Tibial artery (tissue), 4 donors: ENCODE measurements around the gene FBP2.
"Not testable (repeated sequence)": the region's sequence is repeated elsewhere in the genome, so short reads cannot be mapped to it uniquely, and the experiment has no call there.

Experiments
- DNase-seq, 2 donors: peaks; one replicate each; pipeline ENCODE4 v3.0.0-alpha.2; 2019
- H3K27ac ChIP-seq, 2 donors: fragments of 200-600 bp; sonication (generic) in 1 of 2; 1 replicate in 1 of 2; 2 replicates in 1 of 2; pipeline ENCODE4 v1.5.1; 2018 to 2019; ENCODE audit warnings: mild to moderate bottlenecking in 1 of 2
- H3K27me3 ChIP-seq, 2 donors: fragments of 200-600 bp; sonication (generic) in 1 of 2; one replicate each; pipeline versions ENCODE4 v1.5.1 to v1.6.0; 2016 to 2019
- H3K36me3 ChIP-seq, 3 donors: fragments of 200-600 bp; sonication (generic) in 2 of 3; one replicate each; pipeline ENCODE4 v1.5.1; 2016 to 2019; ENCODE audit warnings: mild to moderate bottlenecking in 2 of 3
- H3K4me1 ChIP-seq, 4 donors: fragments of 200-600 bp; sonication (generic) in 2 of 4; 1 replicate in 3 of 4; 2 replicates in 1 of 4; pipeline ENCODE4 v1.5.1; 2016 to 2019
- H3K4me3 ChIP-seq, 2 donors: fragments of 200-600 bp; sonication (generic) in 1 of 2; 1 replicate in 1 of 2; 2 replicates in 1 of 2; pipeline ENCODE4 v1.5.1; 2018 to 2019; ENCODE audit warnings: mild to moderate bottlenecking in 2 of 2
- H3K9me3 ChIP-seq, 3 donors: fragments of 200-600 bp; sonication (generic) in 1 of 3; one replicate each; pipeline ENCODE4 v1.5.1; 2016 to 2019
- CTCF ChIP-seq, 2 experiments: fragments of 200-600 bp in 1 of 2; fragments of 450-650 bp in 1 of 2; IDR thresholded peaks; one replicate each; pipeline ENCODE4 v1.5.1; 2017 to 2019; ENCODE audit warnings: antibody characterized with exemption in 2 of 2, mild to moderate bottlenecking in 1 of 2, moderate library complexity in 1 of 2
- intact Hi-C: fragments of 100-400 bp; cut with DNase I; formaldehyde crosslinking; loops from one replicate; pipeline ENCODE4 v1.15.0; 2023; ENCODE audit warnings: low total_unique reads

FBP2 gene

GRCh38 chr9:94599102-94599501 is 5.5 kb upstream of the FBP2 start:
- DNase-seq = no peak

GRCh38 chr9:94592683-94593082 is 941 bp downstream of the FBP2 start:
- H3K4me1 ChIP-seq, H3K27me3 ChIP-seq, H3K4me3 ChIP-seq, intact Hi-C loops, H3K27ac ChIP-seq, H3K9me3 ChIP-seq, DNase-seq, H3K36me3 ChIP-seq: not testable (repeated sequence)

More at GRCh38 chr9:94599102-94599501, 5.5 kb upstream of the FBP2 start:
- Histone ChIP-seq H3K36me3 (no peaks in the 10 kb centered on the region), H3K27ac (no peak overlapping the region), H3K27me3 (no peaks in the 10 kb centered on the region), H3K9me3 (no peaks in the 10 kb centered on the region), H3K4me1 (peaks cover 0 to 7% (median 0%) of the 10 kb centered on the region in 4 donors), H3K4me3 (no peak overlapping the region)
- intact Hi-C loops = no loop called here
- no peak for TF ChIP-seq CTCF (IDR thresholded peaks at IDR 0.05)

DNA sequence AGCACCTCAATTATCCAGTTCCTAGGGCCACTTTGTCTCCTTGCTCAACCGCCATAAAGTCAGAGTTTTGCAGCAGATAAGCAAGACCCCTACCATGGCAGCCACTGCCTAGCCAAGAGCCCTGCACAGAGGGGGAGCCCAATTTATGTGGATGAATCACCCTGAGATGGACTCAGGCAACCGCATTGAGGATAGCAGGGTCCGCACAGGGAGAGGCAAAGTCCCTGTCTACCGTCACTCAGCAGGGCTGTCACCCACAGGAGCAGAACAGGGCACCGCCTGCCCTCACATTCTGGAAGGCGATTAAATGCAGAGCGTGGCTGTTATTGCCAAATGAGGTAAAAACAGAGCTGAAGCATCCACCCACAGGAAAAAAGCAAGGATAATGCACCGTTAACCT is 1.7 kb downstream of the FBP2 start:
- Histone ChIP-seq H3K27me3 (peaks cover 0 to 10% of the 10 kb centered on the region in 2 donors), H3K4me3 (no peak overlapping the region), H3K9me3 (no peaks in the 10 kb centered on the region), H3K27ac (no peak overlapping the region), H3K4me1 (no peaks in the 10 kb centered on the region), H3K36me3 (no peaks in the 10 kb centered on the region)
- intact Hi-C loops = no loop called here
- no peak for TF ChIP-seq CTCF (IDR thresholded peaks at IDR 0.05)
- DNase-seq = no peak

GRCh38 chr9:94591046-94591545 is 2.5 kb downstream of the FBP2 start:
- H3K36me3 ChIP-seq, H3K27me3 ChIP-seq, H3K9me3 ChIP-seq, H3K27ac ChIP-seq, H3K4me3 ChIP-seq, DNase-seq, H3K4me1 ChIP-seq, intact Hi-C loops: not testable (repeated sequence)

DNA sequence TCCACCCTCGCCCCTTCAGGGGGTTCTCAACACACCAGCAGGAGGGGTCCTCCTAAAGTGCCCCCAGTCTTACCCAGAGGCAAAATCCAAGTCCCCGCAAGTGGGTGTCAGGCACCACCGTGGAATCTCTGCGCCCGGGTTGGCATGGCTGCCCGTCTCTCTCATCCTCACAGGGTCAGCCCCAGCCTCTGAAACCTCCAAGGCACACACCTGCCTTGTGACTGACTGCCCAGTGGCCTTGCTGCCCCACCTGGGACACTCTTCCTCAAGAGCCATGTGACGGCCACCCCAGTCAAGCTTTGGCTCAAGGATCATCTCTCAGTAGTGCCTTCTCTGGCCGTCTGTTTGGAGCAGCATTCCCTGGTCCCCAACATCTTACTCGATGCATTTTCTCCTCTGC is 4.9 kb downstream of the FBP2 start:
- Histone ChIP-seq H3K4me1 (no peaks in the 10 kb centered on the region), H3K27ac (no peak overlapping the region), H3K27me3 (peaks cover 0 to 10% of the 10 kb centered on the region in 2 donors), H3K36me3 (no peaks in the 10 kb centered on the region), H3K9me3 (no peaks in the 10 kb centered on the region), H3K4me3 (no peak overlapping the region)
- DNase-seq = no peak
- TF ChIP-seq CTCF (IDR thresholded peaks at IDR 0.05) = no peak
- intact Hi-C loops = no loop called here

DNA sequence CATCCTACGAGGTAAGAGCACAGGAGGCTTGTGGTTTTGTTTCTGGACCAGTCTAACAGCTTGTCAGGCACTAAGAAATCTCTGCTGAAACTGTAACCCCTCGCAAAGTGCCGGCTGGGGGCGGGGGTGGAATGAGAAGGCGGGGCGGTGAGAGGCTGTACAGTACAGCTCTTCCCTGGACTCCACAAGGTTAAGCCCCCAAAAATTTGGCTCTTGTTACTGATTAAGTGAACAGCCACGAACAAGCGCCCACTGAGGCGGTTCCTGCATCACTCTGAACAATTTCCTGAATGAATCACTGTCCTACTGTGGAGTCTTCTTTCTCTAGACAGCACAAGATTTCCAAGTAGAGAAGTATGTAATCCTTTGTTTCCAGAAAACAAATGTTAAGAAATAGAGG is 6.8 kb downstream of the FBP2 start:
- Histone ChIP-seq H3K27me3 (peaks cover 0 to 10% of the 10 kb centered on the region in 2 donors), H3K36me3 (no peaks in the 10 kb centered on the region), H3K9me3 (no peaks in the 10 kb centered on the region), H3K4me1 (no peaks in the 10 kb centered on the region), H3K27ac (no peak overlapping the region), H3K4me3 (no peak overlapping the region)
- intact Hi-C loops = no loop called here
- DNase-seq = no peak
- no peak for TF ChIP-seq CTCF (IDR thresholded peaks at IDR 0.05)

DNA sequence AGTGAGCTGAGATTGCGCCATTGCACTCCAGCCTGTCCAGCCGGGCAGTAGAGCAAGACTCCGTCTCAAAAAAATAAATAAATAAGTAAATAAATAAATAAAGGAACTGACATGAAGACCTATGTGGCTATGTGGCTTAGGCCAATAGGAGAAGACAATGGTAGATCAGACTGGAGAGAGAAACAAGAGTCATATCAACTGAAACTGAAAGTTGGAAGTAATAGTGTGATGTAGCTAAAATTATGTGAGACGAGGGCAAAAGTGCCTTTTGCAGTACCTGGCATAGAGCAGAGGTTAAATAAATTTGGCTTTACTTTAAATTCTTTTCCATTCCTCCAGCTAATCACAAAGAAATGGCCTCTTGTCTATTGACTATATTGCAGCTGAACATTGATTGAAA is 7.3 kb downstream of the FBP2 start:
- intact Hi-C loops = no loop called here
- Histone ChIP-seq H3K36me3 (no peaks in the 10 kb centered on the region), H3K4me3 (no peak overlapping the region), H3K27me3 (peaks cover 0 to 10% of the 10 kb centered on the region in 2 donors), H3K27ac (no peak overlapping the region), H3K9me3 (no peaks in the 10 kb centered on the region), H3K4me1 (no peaks in the 10 kb centered on the region)
- no peak for DNase-seq
- no peak for TF ChIP-seq CTCF (IDR thresholded peaks at IDR 0.05)
